ENCODE results near the gene DZIP1L. TPM values are rescaled to one million over a fixed set of nuclear protein-coding genes. Genes with fewer than 3 reads are reported as not detected.

Gene DZIP1L
- total RNA-seq, 2 donors from 2014 or later, result 10.2 to 18.7 TPM

DNA sequence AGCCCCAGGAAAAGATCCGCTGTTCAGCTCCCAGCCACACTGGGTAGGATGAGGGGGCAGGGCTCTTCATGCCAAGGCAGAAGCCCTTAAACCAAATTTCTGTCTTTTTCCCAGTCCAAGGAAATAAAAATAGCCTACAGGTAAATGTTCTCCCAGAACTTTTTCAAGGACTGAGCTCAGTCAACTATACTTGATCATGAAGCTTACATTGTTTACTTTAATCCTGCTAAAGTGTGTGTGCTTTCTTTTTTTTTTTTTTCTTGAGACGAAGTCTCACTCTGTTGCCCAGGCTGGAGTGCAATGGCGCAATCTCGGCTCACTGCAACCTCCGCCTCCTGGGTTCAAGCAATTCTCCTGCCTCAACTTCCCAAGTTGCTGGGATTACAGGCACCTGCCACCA, 87.6 kb downstream of the DZIP1L start:
- TF ChIP-seq CTCF (IDR thresholded peaks at IDR 0.05) (no peak), POLR2AphosphoS5 (IDR thresholded peaks at IDR 0.05) (no peak), POLR2A (IDR thresholded peaks at IDR 0.05) (no peak)
- no peaks in the 10 kb centered on the region for H3K9me3 ChIP-seq
- intact Hi-C loops (cut with DNase I), result no loop called here
- H3K36me3 ChIP-seq, result no peaks in the 10 kb centered on the region
- 90% methylated on average over 5 of the region's 5 CpGs for WGBS
- H3K4me3 ChIP-seq, result no peak overlapping the region
- H3K4me1 ChIP-seq (replicated peaks), result no peaks in the 10 kb centered on the region
- no peaks in the 10 kb centered on the region for H3K27me3 ChIP-seq (replicated peaks; ENCODE audit: insufficient read depth)
- no peak overlapping the region for H3K27ac ChIP-seq
- DNase-seq (ENCODE audit: low spot score), result no peak

GRCh38 chr3:138025553-138025952, 89.9 kb downstream of the DZIP1L start:
- Histone ChIP-seq H3K36me3 (no peaks in the 10 kb centered on the region), H3K4me3 (no peak overlapping the region), H3K27ac (no peak overlapping the region), H3K4me1 (replicated peaks) (no peaks in the 10 kb centered on the region), H3K27me3 (replicated peaks; ENCODE audit: insufficient read depth) (no peaks in the 10 kb centered on the region), H3K9me3 (no peaks in the 10 kb centered on the region)
- intact Hi-C loops (cut with DNase I), result no loop called here
- TF ChIP-seq POLR2AphosphoS5 (IDR thresholded peaks at IDR 0.05) (no peak), CTCF (IDR thresholded peaks at IDR 0.05) (no peak), POLR2A (IDR thresholded peaks at IDR 0.05) (no peak)
- no peak for DNase-seq (ENCODE audit: low spot score)

- Histone ChIP-seq H3K27me3 (replicated peaks; ENCODE audit: insufficient read depth) (no peaks in the 10 kb centered on the region), H3K27ac (no peak overlapping the region), H3K4me1 (replicated peaks) (no peaks in the 10 kb centered on the region), H3K36me3 (no peaks in the 10 kb centered on the region), H3K4me3 (no peak overlapping the region), H3K9me3 (no peaks in the 10 kb centered on the region)
- WGBS, result 97% methylated on average over 4 of the region's 4 CpGs
- DNase-seq (ENCODE audit: low spot score), result no peak
- TF ChIP-seq POLR2A (IDR thresholded peaks at IDR 0.05) (no peak), POLR2AphosphoS5 (IDR thresholded peaks at IDR 0.05) (no peak), CTCF (IDR thresholded peaks at IDR 0.05) (no peak)
- intact Hi-C loops (cut with DNase I), result no loop called here
Observed at GRCh38 chr3:138023754-138024153, 91.7 kb downstream of the DZIP1L start.

DNA sequence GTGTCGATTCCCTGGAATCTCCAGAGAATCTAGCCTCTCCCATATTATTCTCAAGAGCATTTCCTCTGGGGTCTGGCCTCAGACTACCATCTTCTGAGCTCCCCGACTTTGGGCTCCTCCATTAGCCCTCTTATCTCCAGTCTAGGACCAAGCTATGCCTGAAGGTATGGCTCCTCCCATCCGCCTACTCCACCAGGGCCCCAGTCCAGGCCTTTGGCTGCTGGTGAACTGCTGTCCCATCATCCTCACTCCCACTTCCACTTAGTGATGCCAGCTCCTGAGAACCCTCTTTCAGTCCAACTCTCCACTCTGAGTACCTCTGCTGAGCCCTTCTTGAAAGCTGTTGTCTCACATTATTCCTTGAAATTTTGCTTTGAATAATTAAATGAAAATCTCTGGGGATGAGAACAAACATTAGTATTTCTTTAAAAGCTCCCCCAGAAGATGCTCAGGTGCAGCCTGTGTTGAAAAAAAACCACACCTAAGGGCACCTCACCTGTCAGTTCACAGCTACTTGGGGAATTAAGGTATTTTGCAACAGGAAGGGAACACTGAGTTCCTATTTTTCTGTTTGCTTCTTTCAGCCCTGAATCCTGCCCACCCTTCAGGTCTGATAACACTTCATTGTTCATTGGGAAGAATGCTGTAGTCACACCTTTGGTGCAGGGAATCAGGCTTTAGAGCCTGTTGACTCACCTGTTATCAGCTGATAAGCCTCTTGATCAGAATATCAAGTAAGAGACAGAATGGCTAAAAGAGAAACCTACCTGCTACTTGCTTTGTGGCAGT, 95.9 kb downstream of the DZIP1L start:
- no peak for DNase-seq (ENCODE audit: low spot score)
- no peaks in the 10 kb centered on the region for H3K27me3 ChIP-seq (replicated peaks; ENCODE audit: insufficient read depth)
- intact Hi-C loops (cut with DNase I), result no loop called here
- no peaks in the 10 kb centered on the region for H3K36me3 ChIP-seq
- no peaks in the 10 kb centered on the region for H3K4me1 ChIP-seq (replicated peaks)
- TF ChIP-seq CTCF (IDR thresholded peaks at IDR 0.05), result no peak
- TF ChIP-seq POLR2AphosphoS5 (IDR thresholded peaks at IDR 0.05), result no peak
- no peak for TF ChIP-seq POLR2A (IDR thresholded peaks at IDR 0.05)
- 57% methylated on average over 3 of the region's 3 CpGs for WGBS
- no peak overlapping the region for H3K27ac ChIP-seq
- no peak overlapping the region for H3K4me3 ChIP-seq
- H3K9me3 ChIP-seq, result no peaks in the 10 kb centered on the region

DNA sequence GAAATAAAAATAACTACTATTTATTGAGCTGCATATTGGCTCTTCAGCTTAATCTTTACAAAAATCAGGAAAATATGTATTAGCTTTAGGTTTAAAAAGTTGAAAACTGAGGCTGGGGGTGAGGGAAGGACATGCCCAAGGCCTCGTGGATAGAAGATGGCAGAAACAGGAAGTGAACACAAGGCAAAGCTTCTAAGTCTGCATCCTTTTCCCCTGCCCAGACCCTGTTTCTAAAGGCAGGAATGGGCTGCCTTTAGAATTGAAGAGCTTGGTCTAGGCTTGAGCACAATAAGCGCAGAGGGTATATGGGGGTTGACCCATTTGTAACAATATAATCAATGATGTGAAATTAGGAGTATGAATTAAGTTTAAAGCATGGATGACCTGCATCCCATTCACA, 99.3 kb downstream of the DZIP1L start:
- H3K4me3 ChIP-seq, result no peak overlapping the region
- DNase-seq (ENCODE audit: low spot score), result no peak
- no peaks in the 10 kb centered on the region for H3K4me1 ChIP-seq (replicated peaks)
- no peak for TF ChIP-seq POLR2AphosphoS5 (IDR thresholded peaks at IDR 0.05)
- TF ChIP-seq POLR2A (IDR thresholded peaks at IDR 0.05), result no peak
- no peak for TF ChIP-seq CTCF (IDR thresholded peaks at IDR 0.05)
- H3K27me3 ChIP-seq (replicated peaks; ENCODE audit: insufficient read depth), result no peaks in the 10 kb centered on the region
- intact Hi-C loops (cut with DNase I), result no loop called here
- H3K36me3 ChIP-seq, result no peaks in the 10 kb centered on the region
- no peaks in the 10 kb centered on the region for H3K9me3 ChIP-seq
- 82% methylated on average over 2 of the region's 2 CpGs for WGBS
- H3K27ac ChIP-seq, result no peak overlapping the region

Data from prostate gland (tissue), 2 donors.